ENCODE results near the gene FKBP6. TPM values are rescaled to one million over a fixed set of nuclear protein-coding genes. Genes with fewer than 3 reads are reported as not detected.

The FKBP6 gene
- total RNA-seq, 2 experiments from 2014 or later: not detected

- CTCF ChIA-PET: no interaction called here
- Mint-ChIP-seq H3K9me3 (no peaks in the 10 kb centered on the region), H3K36me3 (ENCODE audit: low read depth) (no peaks in the 10 kb centered on the region), H3K4me3 (no peak overlapping the region), H3K27me3 (peaks cover 3% of the 10 kb centered on the region), H3K27ac (no peak overlapping the region), H3K4me1 (ENCODE audit: low read depth) (peaks cover 3% of the 10 kb centered on the region)
- DNase-seq (no peak), ATAC-seq (no peak)
- intact Hi-C loops (cut with micrococcal nuclease): no loop called here
- TF ChIP-seq CTCF (IDR thresholded peaks at IDR 0.05): no peak
- POLR2A ChIA-PET: interaction anchor here (1.2 kb wide), 1 partner anchor 13 kb away, joined by 5 read pairs; no protein-coding TSS in a partner anchor
These were observed 14.7 kb downstream of the FKBP6 start for GRCh38 chr7:73342645-73343044.

GRCh38 chr7:73343671-73344380 lies 15.9 kb downstream of the FKBP6 start:
- CTCF ChIA-PET: interaction anchor here (0.9 kb wide), 1 partner anchor 108 kb away, joined by 3 read pairs; no protein-coding TSS in a partner anchor
- Mint-ChIP-seq H3K4me1 (ENCODE audit: low read depth) (peaks cover 3% of the 10 kb centered on the region), H3K9me3 (no peaks in the 10 kb centered on the region), H3K27me3 (peaks cover 3% of the 10 kb centered on the region), H3K27ac (no peak overlapping the region), H3K36me3 (ENCODE audit: low read depth) (no peaks in the 10 kb centered on the region), H3K4me3 (no peak overlapping the region)
- POLR2A ChIA-PET: no interaction called here
- ATAC-seq: no peak
- TF ChIP-seq CTCF (IDR thresholded peaks at IDR 0.05): no peak
- intact Hi-C loops (cut with micrococcal nuclease): no loop called here
- no peak for DNase-seq

GRCh38 chr7:73345538-73345937 lies 17.6 kb downstream of the FKBP6 start:
- ChIA-PET POLR2A (no interaction called here), CTCF (no interaction called here)
- H3K9me3 Mint-ChIP-seq: no peaks in the 10 kb centered on the region
- no peak for ATAC-seq
- no peaks in the 10 kb centered on the region for H3K36me3 Mint-ChIP-seq (ENCODE audit: low read depth)
- intact Hi-C loops (cut with micrococcal nuclease): no loop called here
- peaks cover 3% of the 10 kb centered on the region for H3K27me3 Mint-ChIP-seq
- peaks cover 3% of the 10 kb centered on the region for H3K4me1 Mint-ChIP-seq (ENCODE audit: low read depth)
- DNase-seq: no peak
- TF ChIP-seq CTCF (IDR thresholded peaks at IDR 0.05): no peak
- no peak overlapping the region for H3K27ac Mint-ChIP-seq
- no peak overlapping the region for H3K4me3 Mint-ChIP-seq

GRCh38 chr7:73345951-73346350 lies 18.0 kb downstream of the FKBP6 start:
- no peak overlapping the region for H3K4me3 Mint-ChIP-seq
- ChIA-PET POLR2A (no interaction called here), CTCF (no interaction called here)
- DNase-seq: no peak
- no peak overlapping the region for H3K27ac Mint-ChIP-seq
- peaks cover 3% of the 10 kb centered on the region for H3K27me3 Mint-ChIP-seq
- ATAC-seq: no peak
- no peak for TF ChIP-seq CTCF (IDR thresholded peaks at IDR 0.05)
- no peaks in the 10 kb centered on the region for H3K9me3 Mint-ChIP-seq
- H3K4me1 Mint-ChIP-seq (ENCODE audit: low read depth): peaks cover 3% of the 10 kb centered on the region
- H3K36me3 Mint-ChIP-seq (ENCODE audit: low read depth): no peaks in the 10 kb centered on the region
- intact Hi-C loops (cut with micrococcal nuclease): no loop called here

- H3K9me3 Mint-ChIP-seq: no peaks in the 10 kb centered on the region
- no peaks in the 10 kb centered on the region for H3K27me3 Mint-ChIP-seq
- no peak overlapping the region for H3K27ac Mint-ChIP-seq
- ATAC-seq (no peak), DNase-seq (no peak)
- no peaks in the 10 kb centered on the region for H3K36me3 Mint-ChIP-seq (ENCODE audit: low read depth)
- H3K4me1 Mint-ChIP-seq (ENCODE audit: low read depth): no peaks in the 10 kb centered on the region
- H3K4me3 Mint-ChIP-seq: no peak overlapping the region
- POLR2A ChIA-PET: no interaction called here
- TF ChIP-seq CTCF (IDR thresholded peaks at IDR 0.05): no peak
- CTCF ChIA-PET: no interaction called here
- intact Hi-C loops (cut with micrococcal nuclease): no loop called here
These were observed 21.8 kb downstream of the FKBP6 start for GRCh38 chr7:73349763-73350162.
